PFSK-1 (cell line): Measurements from ENCODE around the gene CWC27.

Experiments used
- POLR2AphosphoS5 ChIP-seq: IDR thresholded peaks from 2 replicates; pipeline ENCODE4 v1.6.1; 2012; ENCODE audit warnings: low read depth, mild to moderate bottlenecking, control low read depth, low read length, moderate library complexity
- REST ChIP-seq, 2 experiments: IDR thresholded peaks; 2 replicates each; pipeline versions ENCODE4 v1.6.1 to v1.8.0; 2011 to 2012; ENCODE audit warnings: low read depth in 2 of 2, low read length in 2 of 2, control low read depth in 1 of 2, inconsistent platforms in 1 of 2, mild to moderate bottlenecking in 1 of 2, moderate library complexity in 1 of 2; ENCODE audit not compliant: insufficient read depth in 1 of 2
- TAF1 ChIP-seq: IDR thresholded peaks from 2 replicates; pipeline ENCODE4 v1.6.1; 2012; ENCODE audit warnings: low read length, control low read depth, borderline replicate concordance; ENCODE audit not compliant: insufficient read depth

- TF ChIP-seq POLR2AphosphoS5 (no peak), TAF1 (no peak), REST (IDR thresholded peaks at IDR 0.05; ENCODE audit: insufficient read depth in 1 of 2, low read depth in 2 of 2, low read length in 2 of 2) (no peak)
Measured at GRCh38 chr5:65055938-65056337, 287.2 kb downstream of the CWC27 start.
